H1 (cell line): Measurements from ENCODE around the gene SEPTIN2. TPM values are rescaled to one million over a fixed set of nuclear protein-coding genes. Genes with fewer than 3 reads are reported as not detected.

ENCODE experiments used
- CTCF ChIA-PET: fragments of 300-600 bp; sonication (Branson Sonifier 250); formaldehyde crosslinking; loops from one replicate; lab custom pipeline; 2021; ENCODE audit not compliant: partially characterized antibody; lab: Charles Lee
- POLR2A ChIA-PET: fragments of 300-600 bp; sonication (Branson Sonifier 250); formaldehyde crosslinking; loops from one replicate; lab custom pipeline; 2021; ENCODE audit warnings: inconsistent platforms; ENCODE audit not compliant: partially characterized antibody; lab: Charles Lee
- DNase-seq, 2 experiments: peaks; one replicate each; pipeline versions ENCODE4 v3.0.0 to v3.0.0-alpha.2; 2010 to 2022; ENCODE audit warnings: low spot score in 2 of 2, low read depth in 1 of 2, mixed read lengths in 1 of 2
- FAIRE-seq: peaks from 2 replicates; lab custom pipeline; 2011; peaks lifted over from hg19 to GRCh38; lab: Jason Lieb, UNC
- H2AFZ ChIP-seq: 2 replicates; pipeline ENCODE4 v1.8.1; 2012; ENCODE audit warnings: low read length, inconsistent platforms
- H2AK5ac ChIP-seq: 2 replicates; pipeline ENCODE4 v1.6.1; 2013; ENCODE audit warnings: low read depth, low read length
- H2BK120ac ChIP-seq: replicated peaks from 2 replicates; pipeline ENCODE3; 2013; ENCODE audit warnings: low read depth, low read length, inconsistent platforms
- H2BK12ac ChIP-seq: 2 replicates; pipeline ENCODE4 v1.6.1; 2013; ENCODE audit warnings: low read depth, low read length
- H2BK15ac ChIP-seq: 2 replicates; pipeline ENCODE4 v1.6.1; 2013; ENCODE audit warnings: low read length
- H2BK20ac ChIP-seq: 2 replicates; pipeline ENCODE4 v1.6.1; 2013; ENCODE audit warnings: low read length
- H2BK5ac ChIP-seq: 2 replicates; pipeline ENCODE4 v1.6.1; 2013; ENCODE audit warnings: low read depth, low read length
- H3K14ac ChIP-seq: 2 replicates; pipeline ENCODE4 v1.6.1; 2013; ENCODE audit warnings: inconsistent platforms; ENCODE audit not compliant: insufficient read length
- H3K18ac ChIP-seq: 2 replicates; pipeline ENCODE4 v1.6.1; 2013; ENCODE audit warnings: low read length; ENCODE audit errors: extremely low read depth
- H3K23ac ChIP-seq: 2 replicates; pipeline ENCODE4 v1.6.1; 2013; ENCODE audit warnings: inconsistent platforms; ENCODE audit not compliant: insufficient read length
- H3K23me2 ChIP-seq: 2 replicates; pipeline ENCODE4 v1.6.1; 2013; ENCODE audit warnings: low read depth, low read length
- H3K27ac ChIP-seq: 2 replicates; pipeline ENCODE4 v1.6.1; 2011; ENCODE audit warnings: low read depth, low read length, inconsistent platforms
- H3K27me3 ChIP-seq, 4 experiments: replicated peaks in 1 of 4; 1 replicate in 1 of 4; 2 replicates in 3 of 4; pipeline versions ENCODE4 v1.6.1 to v1.8.1; 2011 to 2013; ENCODE audit warnings: low read length in 3 of 4, mild to moderate bottlenecking in 3 of 4, inconsistent platforms in 2 of 4, mixed read lengths in 2 of 4, moderate library complexity in 1 of 4; ENCODE audit not compliant: control insufficient read depth in 3 of 4, insufficient read depth in 3 of 4; ENCODE audit errors: extremely low read depth in 1 of 4
- H3K36me3 ChIP-seq, 4 experiments: 2 replicates each; pipeline versions ENCODE4 v1.6.1 to v1.8.1; 2011 to 2013; ENCODE audit warnings: mild to moderate bottlenecking in 4 of 4, low read length in 3 of 4, moderate library complexity in 2 of 4, control low read depth in 1 of 4, inconsistent platforms in 1 of 4; ENCODE audit not compliant: insufficient read depth in 4 of 4, control insufficient read depth in 2 of 4
- H3K4ac ChIP-seq: replicated peaks from 2 replicates; pipeline ENCODE3; 2013; ENCODE audit warnings: low read length, low read depth, mixed read lengths, inconsistent platforms; ENCODE audit not compliant: insufficient read length
- H3K4me1 ChIP-seq, 4 experiments: replicated peaks in 1 of 4; 1 replicate in 1 of 4; 2 replicates in 3 of 4; pipeline versions ENCODE4 v1.6.1 to v1.8.1; 2011 to 2013; ENCODE audit warnings: low read length in 3 of 4, inconsistent platforms in 2 of 4, mixed read lengths in 1 of 4; ENCODE audit not compliant: insufficient read depth in 4 of 4, control insufficient read depth in 3 of 4
- H3K4me2 ChIP-seq, 2 experiments: 2 replicates each; pipeline versions ENCODE4 v1.6.1 to v1.8.1; 2011 to 2013; ENCODE audit warnings: low read depth in 2 of 2, low read length in 2 of 2, control low read depth in 1 of 2, inconsistent platforms in 1 of 2, mild to moderate bottlenecking in 1 of 2; ENCODE audit not compliant: insufficient read depth in 1 of 2
- H3K4me3 ChIP-seq, 4 experiments: fragments of 200-600, 300-600 bp in 1 of 4; sonication (generic), shearing (Covaris generic), sonication (Bioruptor Twin) in 1 of 4; 2 replicates each; pipeline versions ENCODE4 v1.5.1 to v1.8.1; 2011 to 2016; ENCODE audit warnings: low read length in 4 of 4, low read depth in 3 of 4, control low read depth in 2 of 4, inconsistent platforms in 2 of 4, mild to moderate bottlenecking in 2 of 4, mixed read lengths in 1 of 4, moderate library complexity in 1 of 4; ENCODE audit not compliant: insufficient read depth in 2 of 4; ENCODE audit errors: extremely low read depth in 1 of 4
- H3K56ac ChIP-seq: replicated peaks from 2 replicates; pipeline ENCODE3; 2013; ENCODE audit warnings: low read depth, mild to moderate bottlenecking, mixed read lengths, low read length, inconsistent platforms; ENCODE audit not compliant: insufficient read length
- H3K79me1 ChIP-seq: 2 replicates; pipeline ENCODE4 v1.6.1; 2013; ENCODE audit warnings: low read depth, low read length, control low read depth
- H3K79me2 ChIP-seq, 2 experiments: 2 replicates each; pipeline versions ENCODE4 v1.6.1 to v1.8.1; 2012 to 2013; ENCODE audit warnings: low read length in 2 of 2, mild to moderate bottlenecking in 2 of 2, inconsistent platforms in 1 of 2; ENCODE audit not compliant: insufficient read depth in 2 of 2, control insufficient read depth in 1 of 2
- H3K9ac ChIP-seq, 4 experiments: replicated peaks in 1 of 4; 1 replicate in 1 of 4; 2 replicates in 3 of 4; pipeline versions ENCODE4 v1.6.1 to v1.8.1; 2011 to 2013; ENCODE audit warnings: low read depth in 3 of 4, low read length in 3 of 4, control low read depth in 2 of 4, mild to moderate bottlenecking in 2 of 4, moderate library complexity in 2 of 4, inconsistent platforms in 1 of 4; ENCODE audit errors: extremely low read depth in 1 of 4
- H3K9me3 ChIP-seq, 2 experiments: 2 replicates each; pipeline versions ENCODE4 v1.6.1 to v1.8.1; 2012 to 2013; ENCODE audit warnings: mild to moderate bottlenecking in 2 of 2, moderate library complexity in 2 of 2, control low read depth in 1 of 2, inconsistent platforms in 1 of 2, low read depth in 1 of 2, low read length in 1 of 2, mixed read lengths in 1 of 2; ENCODE audit not compliant: insufficient read depth in 2 of 2
- H4K20me1 ChIP-seq, 2 experiments: replicated peaks in 1 of 2; 2 replicates each; pipeline versions ENCODE3 to v1.8.1; 2011 to 2013; ENCODE audit warnings: inconsistent platforms in 2 of 2, low read length in 2 of 2, mild to moderate bottlenecking in 1 of 2; ENCODE audit not compliant: insufficient read depth in 2 of 2, control insufficient read depth in 1 of 2
- H4K5ac ChIP-seq: 2 replicates; pipeline ENCODE4 v1.6.1; 2013; ENCODE audit warnings: low read length, low read depth, mixed read lengths, inconsistent platforms; ENCODE audit not compliant: insufficient read length
- H4K8ac ChIP-seq: 2 replicates; pipeline ENCODE4 v1.8.0; 2013; ENCODE audit warnings: mild to moderate bottlenecking, moderate library complexity, low read length, inconsistent platforms; ENCODE audit not compliant: insufficient read depth; ENCODE audit errors: extremely low read depth
- H4K91ac ChIP-seq: replicated peaks from 2 replicates; pipeline ENCODE3; 2013; ENCODE audit warnings: low read length, mixed read lengths, inconsistent platforms; ENCODE audit not compliant: insufficient read length
- ASH2L ChIP-seq: fragments of 200-600, 300-600 bp; sonication (generic); IDR thresholded peaks from one replicate; pipeline ENCODE4 v1.7.1; 2017; ENCODE audit warnings: low read length
- E2F6 ChIP-seq: IDR thresholded peaks from 2 replicates; pipeline ENCODE4 v1.6.1; 2012; ENCODE audit warnings: inconsistent platforms
- TAF7 ChIP-seq: optimal IDR thresholded peaks from 2 replicates; pipeline ENCODE3; 2011; ENCODE audit warnings: low read depth, mild to moderate bottlenecking, inconsistent platforms, low read length, moderate library complexity, borderline replicate concordance
- TBP ChIP-seq: IDR thresholded peaks from 2 replicates; pipeline ENCODE4 v1.6.1; 2011; ENCODE audit warnings: low read depth, low read length, improper control_type of control experiment
- TCF12 ChIP-seq: IDR thresholded peaks from 2 replicates; pipeline ENCODE4 v1.6.1; 2011; ENCODE audit warnings: low read depth, mild to moderate bottlenecking, low read length
- WGBS, 2 experiments: shearing (Covaris generic) in 1 of 2; methylation state at CpG; one replicate each; pipeline versions ENCODE4 v1.1.6 to v1.1.7; 2013 to 2015; ENCODE audit warnings: low lambda C conversion rate in 2 of 2, mixed read lengths in 2 of 2, inconsistent platforms in 1 of 2, low coverage in 1 of 2, missing lambda C conversion rate in 1 of 2; ENCODE audit not compliant: insufficient replicate concordance in 2 of 2, insufficient coverage in 1 of 2, insufficient read length in 1 of 2; ENCODE audit errors: extremely low coverage in 1 of 2, missing lambda C conversion rate in 1 of 2; 5-methylcytosine and 5-hydroxymethylcytosine counted together
- polyA plus RNA-seq, 7 experiments: library from polyadenylated mRNA; depleted of rRNA in 3 of 7; stranded (reverse) in 5 of 7; unstranded in 2 of 7; fragments of >200 nt in 5 of 7; fragments of 200-250 nt in 2 of 7; gene quantifications; 1 replicate in 5 of 7; 2 replicates in 1 of 7; 4 replicates in 1 of 7; pipeline versions ENCODE4 v1.2.1 to v1.2.3, GENCODE V29; 2011 to 2013; ENCODE audit warnings: missing spikeins in 2 of 7, mixed read lengths in 2 of 7
- total RNA-seq: library from RNA; stranded (reverse); fragmentation: NEBNext Ultra II Directional; extraction: Animal tissue kit (Norgen Biotek cat#: 25700); gene quantifications from 2 replicates; pipeline ENCODE4 v1.2.1, GENCODE V29; 2021

The SEPTIN2 gene
- total and polyA plus RNA-seq, 2 of the 8 experiments (the other 6 are each of a cell fraction or from before 2014, with no cell fraction given): 392 to 650 TPM

DNA sequence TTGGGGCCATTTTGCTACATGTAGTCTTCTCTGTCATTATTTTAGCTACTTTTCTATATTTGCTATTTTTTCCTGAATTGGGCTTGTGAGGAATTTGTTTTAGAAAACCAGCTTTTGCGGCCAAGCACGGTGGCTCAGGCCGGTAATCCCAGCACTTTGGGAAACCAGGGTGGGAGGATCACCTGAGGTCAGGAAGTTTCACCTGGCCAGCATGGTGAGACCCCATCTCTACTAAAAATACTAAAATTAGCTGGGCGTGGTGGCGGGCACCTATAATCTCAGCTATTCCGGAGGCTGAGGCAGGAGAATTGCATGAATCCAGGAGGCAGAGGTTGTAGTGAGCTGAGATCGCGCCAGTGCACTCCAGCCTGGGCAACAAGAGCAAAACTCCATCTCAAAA, 4.7 kb downstream of the SEPTIN2 start:
- DNase-seq (peak in 1 of 2 experiments; percentile 20), FAIRE-seq (no peak)
- Histone ChIP-seq H3K27ac (no peak overlapping the region), H3K4me2 (no peak overlapping the region), H2AK5ac (no peak overlapping the region), H3K79me1 (peaks cover 3% of the 10 kb centered on the region; the same call in 1 of the 2 replicates), H3K18ac (no peak overlapping the region), H4K20me1 (peaks cover 17 to 26% of the 10 kb centered on the region in 2 experiments), H3K9ac (no peak overlapping the region), H2BK15ac (no peak overlapping the region), H3K4me1 (peaks cover 0 to 7% (median under 1%) of the 10 kb centered on the region in 4 experiments; a peak in 3 of 7 replicates), H2BK12ac (no peak overlapping the region), H4K91ac (no peak overlapping the region), H2BK120ac (no peak overlapping the region), H3K4me3 (no peak overlapping the region), H3K4ac (no peak overlapping the region), H3K14ac (no peak overlapping the region), H3K56ac (no peak overlapping the region), H2BK5ac (no peak overlapping the region), H4K5ac (no peak overlapping the region), H2BK20ac (no peak overlapping the region), H3K79me2 (peaks cover 57 to 94% of the 10 kb centered on the region in 2 experiments), H3K23me2 (peaks cover 6% of the 10 kb centered on the region), H3K23ac (no peak overlapping the region), H2AFZ (no peak overlapping the region), H3K9me3 (no peaks in the 10 kb centered on the region), H4K8ac (no peak overlapping the region), H3K36me3 (peaks cover 0 to 17% (median 0%) of the 10 kb centered on the region in 4 experiments; a peak in 3 of 8 replicates), H3K27me3 (no peaks in the 10 kb centered on the region)
- ChIA-PET POLR2A (interaction anchor here (0.9 to 2.9 kb wide), 5 partner anchors 9 to 34 kb away, joined by 3 to 15 read pairs (median 3); no protein-coding TSS in a partner anchor), CTCF (interaction anchor here (0.6 kb wide), 1 partner anchor 8 kb away, joined by 3 read pairs; no protein-coding TSS in a partner anchor)
- 96% methylated on average over 8 of the region's 8 CpGs; no CpG with 5 or more reads in 1 of the 2 experiments for WGBS, 2 experiments
- TF ChIP-seq TAF7 (no peak), TCF12 (no peak), ASH2L (no peak), TBP (no peak), E2F6 (no peak)
